Hepatic stellate cell (primary cell): ENCODE results near the gene ABI1.
A peak's percentile ranks its signal among the peaks of the same experiment; 100 is the strongest.

Experiments used
- DNase-seq: peaks from one replicate; pipeline ENCODE4 v3.0.0; 2011; ENCODE audit warnings: low spot score

ABI1 gene

GRCh38 chr10:26770069-26770468, 90.7 kb downstream of the ABI1 start:
- DNase-seq = no peak

- DNase-seq = no peak
Observed at GRCh38 chr10:26765549-26765948, 95.2 kb downstream of the ABI1 start.

- DNase-seq = no peak
Observed at GRCh38 chr10:26759008-26759407, 101.8 kb downstream of the ABI1 start.

- DNase-seq = no peak
Observed at GRCh38 chr10:26755443-26755903, 105.3 kb downstream of the ABI1 start.

- no peak for DNase-seq
Observed at GRCh38 chr10:26746061-26746460, 114.7 kb downstream of the ABI1 start.

GRCh38 chr10:26743841-26744240, 116.9 kb downstream of the ABI1 start:
- no peak for DNase-seq

GRCh38 chr10:26743091-26743490, 117.7 kb downstream of the ABI1 start:
- no peak for DNase-seq

GRCh38 chr10:26741368-26741767, 119.4 kb downstream of the ABI1 start:
- DNase-seq = no peak

GRCh38 chr10:26739071-26739631, 121.6 kb downstream of the ABI1 start:
- DNase-seq = no peak

GRCh38 chr10:26738301-26738911, 122.4 kb downstream of the ABI1 start:
- DNase-seq = no peak

- DNase-seq = no peak
Observed at GRCh38 chr10:26737730-26738129, 123.0 kb downstream of the ABI1 start.

- no peak for DNase-seq
Observed at GRCh38 chr10:26735435-26735834, 125.3 kb downstream of the ABI1 start.

GRCh38 chr10:26733750-26734568, 126.8 kb downstream of the ABI1 start:
- DNase-seq = no peak

- DNase-seq = no peak
Observed at GRCh38 chr10:26730552-26730951, 130.2 kb downstream of the ABI1 start.

- no peak for DNase-seq
Observed at GRCh38 chr10:26729395-26729794, 131.4 kb downstream of the ABI1 start.

- no peak for DNase-seq
Observed at GRCh38 chr10:26728957-26729356, 131.8 kb downstream of the ABI1 start.

GRCh38 chr10:26727005-26727404, 133.8 kb downstream of the ABI1 start:
- no peak for DNase-seq

GRCh38 chr10:26725837-26726727, 134.7 kb downstream of the ABI1 start:
- peak; percentile 54 for DNase-seq

GRCh38 chr10:26723016-26723415, 137.7 kb downstream of the ABI1 start:
- DNase-seq = no peak

- no peak for DNase-seq
Observed at GRCh38 chr10:26721561-26721960, 139.2 kb downstream of the ABI1 start.

- DNase-seq = no peak
Observed at GRCh38 chr10:26717476-26717875, 143.3 kb downstream of the ABI1 start.

GRCh38 chr10:26715137-26715487, 145.6 kb downstream of the ABI1 start:
- no peak for DNase-seq
